MM.1S (cell line): ENCODE measurements around the gene ERMAP.

Source experiments
- DNase-seq: peaks from one replicate; pipeline ENCODE4 v3.0.0-alpha.2; 2015
- H2AFZ ChIP-seq: fragments of 300-600 bp; sonication (generic); 2 replicates; pipeline ENCODE4 v1.6.0; 2016; ENCODE audit warnings: antibody characterized with exemption, low read length
- H3F3A ChIP-seq: fragments of 300-600 bp; sonication (generic); 2 replicates; pipeline ENCODE4 v1.6.1; 2016; ENCODE audit warnings: mild to moderate bottlenecking, antibody characterized with exemption, low read length, moderate library complexity, mixed read lengths; ENCODE audit not compliant: insufficient read depth
- H3K27ac ChIP-seq: fragments of 300-600 bp; sonication (generic); 2 replicates; pipeline ENCODE4 v1.5.1; 2016; ENCODE audit warnings: mild to moderate bottlenecking, low read length
- H3K27me3 ChIP-seq: fragments of 300-600 bp; sonication (generic); replicated peaks from 2 replicates; pipeline ENCODE4 v1.6.0; 2016; ENCODE audit warnings: low read length; ENCODE audit not compliant: insufficient read depth
- H3K36me3 ChIP-seq: fragments of 300-600 bp; sonication (generic); replicated peaks from 2 replicates; pipeline ENCODE4 v1.6.1; 2016; ENCODE audit warnings: mild to moderate bottlenecking, low read length, mixed read lengths; ENCODE audit not compliant: insufficient read depth
- H3K4me1 ChIP-seq: fragments of 300-600 bp; sonication (generic); 2 replicates; pipeline ENCODE4 v1.6.1; 2016; ENCODE audit warnings: low read length, mixed read lengths
- H3K4me2 ChIP-seq: fragments of 300-600 bp; sonication (generic); 2 replicates; pipeline ENCODE4 v1.6.0; 2016; ENCODE audit warnings: low read depth, low read length
- H3K4me3 ChIP-seq: fragments of 300-600 bp; sonication (generic); 2 replicates; pipeline ENCODE4 v1.5.1; 2016; ENCODE audit warnings: low read length, mixed read lengths
- H3K79me2 ChIP-seq: fragments of 300-600 bp; sonication (generic); 2 replicates; pipeline ENCODE4 v1.6.1; 2016; ENCODE audit warnings: mixed run types, low read length, mixed read lengths
- H3K9ac ChIP-seq: fragments of 300-600 bp; sonication (generic); 2 replicates; pipeline ENCODE4 v1.6.1; 2016; ENCODE audit warnings: low read length, mixed read lengths
- H3K9me2 ChIP-seq: fragments of 300-600 bp; sonication (generic); replicated peaks from 2 replicates; pipeline ENCODE4 v1.6.1; 2016; ENCODE audit warnings: mild to moderate bottlenecking, low read length, mixed read lengths; ENCODE audit not compliant: insufficient read depth
- H3K9me3 ChIP-seq: fragments of 300-600 bp; sonication (generic); replicated peaks from 2 replicates; pipeline ENCODE4 v1.6.1; 2016; ENCODE audit warnings: mild to moderate bottlenecking, low read length, mixed read lengths; ENCODE audit not compliant: insufficient read depth
- H4K20me1 ChIP-seq: fragments of 300-600 bp; sonication (generic); 2 replicates; pipeline ENCODE4 v1.6.1; 2016; ENCODE audit warnings: mild to moderate bottlenecking, low read length, moderate library complexity, mixed read lengths; ENCODE audit not compliant: insufficient read depth
- EZH2 ChIP-seq: fragments of 300-600 bp; sonication (generic); optimal IDR thresholded peaks from 2 replicates; pipeline ENCODE3; 2017; ENCODE audit warnings: low read depth, mild to moderate bottlenecking, antibody characterized with exemption, low read length, mixed read lengths
- EZH2phosphoT487 ChIP-seq: fragments of 300-600 bp; sonication (generic); IDR thresholded peaks from 2 replicates; pipeline ENCODE4 v1.6.1; 2018; ENCODE audit warnings: antibody characterized with exemption, low read length
- TF ChIP-seq, protein P1 (sequence below): fragments of 300-600 bp; sonication (generic); IDR thresholded peaks from 2 replicates; pipeline ENCODE4 v1.5.1; 2016; ENCODE audit warnings: antibody characterized with exemption, low read length, mixed read lengths

ERMAP gene

DNA sequence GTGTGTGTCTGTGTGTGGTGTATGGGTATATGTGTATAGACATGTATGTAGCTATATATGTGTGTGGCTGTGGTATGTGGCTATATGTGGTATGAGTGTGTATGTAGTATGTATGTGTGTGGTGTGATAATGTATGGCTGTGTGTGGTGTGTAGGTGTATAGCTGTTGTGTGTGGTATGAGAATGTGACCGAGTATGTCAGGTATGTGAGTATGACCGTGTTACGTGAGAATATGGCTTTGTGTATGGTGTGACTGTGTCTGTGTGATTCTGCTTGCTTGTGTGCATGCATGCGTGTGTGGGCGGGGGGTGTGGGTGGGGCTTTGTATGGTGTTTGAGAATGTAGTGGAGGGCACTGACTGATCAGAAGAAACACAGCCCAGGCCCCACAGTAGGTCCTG, 33.0 kb downstream of the ERMAP start:
- H3K9me3 ChIP-seq = no peaks in the 10 kb centered on the region
- H3K9ac ChIP-seq = no peak overlapping the region
- no peaks in the 10 kb centered on the region for H3K36me3 ChIP-seq
- no peaks in the 10 kb centered on the region for H3K27me3 ChIP-seq
- no peak overlapping the region for H3K4me3 ChIP-seq
- H3K27ac ChIP-seq = no peak overlapping the region
- TF ChIP-seq, protein P1, sequence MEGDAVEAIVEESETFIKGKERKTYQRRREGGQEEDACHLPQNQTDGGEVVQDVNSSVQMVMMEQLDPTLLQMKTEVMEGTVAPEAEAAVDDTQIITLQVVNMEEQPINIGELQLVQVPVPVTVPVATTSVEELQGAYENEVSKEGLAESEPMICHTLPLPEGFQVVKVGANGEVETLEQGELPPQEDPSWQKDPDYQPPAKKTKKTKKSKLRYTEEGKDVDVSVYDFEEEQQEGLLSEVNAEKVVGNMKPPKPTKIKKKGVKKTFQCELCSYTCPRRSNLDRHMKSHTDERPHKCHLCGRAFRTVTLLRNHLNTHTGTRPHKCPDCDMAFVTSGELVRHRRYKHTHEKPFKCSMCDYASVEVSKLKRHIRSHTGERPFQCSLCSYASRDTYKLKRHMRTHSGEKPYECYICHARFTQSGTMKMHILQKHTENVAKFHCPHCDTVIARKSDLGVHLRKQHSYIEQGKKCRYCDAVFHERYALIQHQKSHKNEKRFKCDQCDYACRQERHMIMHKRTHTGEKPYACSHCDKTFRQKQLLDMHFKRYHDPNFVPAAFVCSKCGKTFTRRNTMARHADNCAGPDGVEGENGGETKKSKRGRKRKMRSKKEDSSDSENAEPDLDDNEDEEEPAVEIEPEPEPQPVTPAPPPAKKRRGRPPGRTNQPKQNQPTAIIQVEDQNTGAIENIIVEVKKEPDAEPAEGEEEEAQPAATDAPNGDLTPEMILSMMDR = no peak
- no peak for TF ChIP-seq EZH2phosphoT487
- no peak for TF ChIP-seq EZH2
- H3K9me2 ChIP-seq = no peaks in the 10 kb centered on the region
- no peaks in the 10 kb centered on the region for H4K20me1 ChIP-seq
- no peak for DNase-seq
- H3K4me1 ChIP-seq = peaks cover 15% of the 10 kb centered on the region; the same call in 1 of the 2 replicates
- no peaks in the 10 kb centered on the region for H3F3A ChIP-seq
- H2AFZ ChIP-seq = no peak overlapping the region
- no peak overlapping the region for H3K4me2 ChIP-seq
- peaks cover 17% of the 10 kb centered on the region for H3K79me2 ChIP-seq

DNA sequence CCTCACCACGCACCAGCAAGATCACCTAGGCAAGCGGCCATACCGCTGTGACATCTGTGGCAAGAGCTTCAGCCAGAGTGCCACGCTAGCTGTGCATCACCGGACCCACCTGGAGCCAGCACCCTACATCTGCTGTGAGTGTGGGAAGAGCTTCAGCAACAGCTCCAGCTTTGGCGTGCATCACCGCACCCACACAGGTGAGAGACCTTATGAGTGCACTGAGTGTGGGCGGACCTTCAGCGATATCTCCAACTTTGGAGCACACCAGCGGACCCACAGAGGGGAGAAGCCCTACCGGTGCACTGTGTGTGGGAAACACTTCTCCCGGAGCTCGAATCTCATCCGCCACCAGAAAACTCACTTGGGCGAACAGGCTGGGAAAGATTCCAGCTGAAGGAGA, 34.5 kb downstream of the ERMAP start:
- TF ChIP-seq, protein P1 = no peak
- TF ChIP-seq EZH2phosphoT487 (no peak), EZH2 (no peak)

DNA sequence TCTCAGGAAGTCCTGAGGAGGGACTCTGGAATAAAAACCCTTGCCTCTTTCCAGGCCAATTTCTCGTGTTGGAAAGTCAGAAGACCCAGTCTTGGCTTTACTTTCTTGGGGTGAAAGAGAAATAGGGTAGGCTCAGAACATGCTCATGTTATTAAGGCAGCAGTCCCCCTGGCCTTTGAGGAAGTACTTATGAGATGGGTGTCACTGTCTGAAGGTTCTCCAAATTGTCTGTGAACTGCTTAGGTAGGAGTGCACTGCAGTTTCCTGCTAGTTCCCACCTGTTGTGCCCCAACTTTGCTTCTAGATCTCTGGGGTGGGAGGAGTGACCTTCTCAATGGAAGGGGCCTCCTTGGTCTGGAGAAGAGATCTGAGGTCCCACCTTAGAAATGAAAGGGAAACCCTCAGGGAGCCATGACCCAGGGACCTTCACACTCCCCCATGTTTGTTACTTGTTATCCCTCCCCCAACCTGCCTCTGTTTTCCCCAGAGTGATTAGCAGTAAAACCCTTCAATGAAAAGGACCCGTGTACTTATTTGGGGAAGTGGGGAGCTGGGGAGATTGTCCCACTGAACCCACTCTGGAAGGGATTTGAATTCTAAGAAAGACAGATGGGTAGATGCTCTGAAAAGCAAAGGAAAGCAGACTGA, 35.2 kb downstream of the ERMAP start:
- Histone ChIP-seq H3K79me2 (peaks cover 11% of the 10 kb centered on the region), H4K20me1 (no peaks in the 10 kb centered on the region), H3K27me3 (no peaks in the 10 kb centered on the region), H3K27ac (no peak overlapping the region), H3K9me3 (no peaks in the 10 kb centered on the region), H2AFZ (no peak overlapping the region), H3K4me3 (no peak overlapping the region), H3F3A (no peaks in the 10 kb centered on the region), H3K9me2 (no peaks in the 10 kb centered on the region), H3K36me3 (no peaks in the 10 kb centered on the region), H3K4me1 (peaks cover 10% of the 10 kb centered on the region; the same call in 1 of the 2 replicates), H3K9ac (no peak overlapping the region), H3K4me2 (no peak overlapping the region)
- DNase-seq = no peak
- no peak for TF ChIP-seq EZH2phosphoT487
- no peak for TF ChIP-seq EZH2
- TF ChIP-seq, protein P1 = no peak

More for the DNA sequence above, 34.5 kb downstream of the ERMAP start:
- Histone ChIP-seq H3K79me2 (peaks cover 17% of the 10 kb centered on the region), H4K20me1 (no peaks in the 10 kb centered on the region), H3K4me1 (peaks cover 10% of the 10 kb centered on the region; the same call in 1 of the 2 replicates), H3F3A (no peaks in the 10 kb centered on the region), H3K27me3 (no peaks in the 10 kb centered on the region), H3K36me3 (no peaks in the 10 kb centered on the region), H2AFZ (no peak overlapping the region), H3K4me2 (no peak overlapping the region), H3K9me2 (no peaks in the 10 kb centered on the region), H3K27ac (no peak overlapping the region), H3K9ac (no peak overlapping the region), H3K9me3 (no peaks in the 10 kb centered on the region), H3K4me3 (no peak overlapping the region)
- DNase-seq = no peak
